ENCODE results near the gene MYO5A. TPM values are rescaled to one million over a fixed set of nuclear protein-coding genes. Genes with fewer than 3 reads are reported as not detected.
"Not testable (repeated sequence)": the region's sequence is repeated elsewhere in the genome, so short reads cannot be mapped to it uniquely, and the experiment has no call there.

Gene MYO5A
- total and polyA plus RNA-seq, 2 donors: 9.1 to 29.5 TPM

DNA sequence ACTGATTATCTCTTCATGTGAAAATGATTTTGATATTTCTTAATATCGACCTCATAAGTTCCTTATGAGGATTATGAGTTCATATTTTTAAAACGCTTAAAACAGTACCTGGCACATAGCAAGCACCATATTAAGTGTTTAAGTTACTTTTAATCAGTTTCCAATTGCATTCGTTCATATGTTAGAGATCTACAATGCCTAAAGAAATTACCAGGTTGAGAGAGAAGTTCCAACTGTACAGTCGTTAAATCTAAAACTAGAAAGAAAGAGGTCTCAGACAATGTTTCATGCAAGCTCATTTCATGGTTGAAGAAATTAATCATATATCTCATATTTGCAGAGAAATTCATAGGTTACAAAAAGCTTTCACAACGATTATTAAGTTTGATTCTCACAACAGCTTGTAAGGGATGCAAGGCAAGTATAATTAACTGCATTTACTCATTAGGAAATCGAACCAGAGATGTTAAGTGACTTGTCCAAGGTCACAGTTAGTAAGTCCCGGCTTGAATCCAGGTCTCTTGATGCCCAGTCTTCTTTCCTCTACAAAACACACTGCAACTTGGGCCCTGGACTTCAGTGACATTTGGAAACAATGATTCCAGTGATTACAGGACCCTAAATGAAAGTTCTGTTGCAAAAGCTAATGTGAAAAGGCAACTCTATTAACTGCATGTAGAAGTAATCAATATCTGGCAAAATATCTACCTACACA lies 1.3 kb downstream of the MYO5A start:
- no peaks in the 10 kb centered on the region for H3K4me1 ChIP-seq (ENCODE audit: insufficient read depth)
- no peak overlapping the region for H3K27ac ChIP-seq (ENCODE audit: low read depth)
- H3K4me3 ChIP-seq (ENCODE audit: low read depth, low read length): no peak overlapping the region
- H3K36me3 ChIP-seq (ENCODE audit: insufficient read depth): no peaks in the 10 kb centered on the region
- no peak for DNase-seq (ENCODE audit: extremely low spot score)
- 85% methylated on average over 7 of the region's 7 CpGs for WGBS

DNA sequence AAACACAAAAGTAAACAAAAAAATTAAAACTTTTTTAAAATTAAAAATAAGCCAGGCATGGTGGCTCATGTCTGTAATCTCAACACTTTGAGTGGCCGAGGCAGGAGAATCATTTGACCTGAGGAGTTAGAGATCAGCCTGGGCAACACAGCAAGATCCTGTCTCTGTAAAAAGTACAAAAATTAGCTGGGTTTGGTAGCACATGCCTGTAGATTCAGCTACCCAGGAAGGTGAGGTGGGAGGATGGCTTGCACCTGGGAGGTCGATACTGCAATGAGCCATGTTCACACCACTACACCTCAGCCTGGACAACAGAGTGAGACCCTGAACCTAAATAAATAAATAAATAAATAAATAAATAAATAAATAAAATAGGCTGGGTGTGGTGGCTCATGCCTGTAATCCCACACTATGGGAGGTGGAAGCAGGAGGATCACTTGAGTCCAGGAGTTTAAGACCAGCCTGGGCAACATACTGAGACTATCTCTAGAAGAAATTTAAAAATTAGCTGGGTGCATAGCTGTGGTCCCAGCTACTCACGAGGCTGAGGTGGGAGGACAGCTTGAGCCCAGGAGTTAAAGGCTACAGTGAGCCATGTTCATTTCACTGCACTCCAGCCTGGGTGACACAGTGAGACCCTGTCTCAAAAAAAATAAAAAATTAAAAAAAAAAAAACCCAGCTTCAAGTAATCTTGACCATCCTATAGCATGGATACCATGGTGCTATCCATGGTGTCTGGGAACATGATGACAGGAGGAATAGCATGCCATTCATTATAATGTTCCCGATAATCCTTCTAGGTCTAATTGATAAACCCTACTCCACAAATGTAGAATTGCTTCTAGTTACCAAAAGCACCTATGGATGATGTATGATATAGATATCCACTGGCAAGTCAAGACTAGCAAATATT lies 4.2 kb downstream of the MYO5A start:
- no peak overlapping the region for H3K27ac ChIP-seq (ENCODE audit: low read depth)
- DNase-seq (ENCODE audit: extremely low spot score): no peak
- H3K4me3 ChIP-seq (ENCODE audit: low read depth, low read length): no peak overlapping the region
- H3K4me1 ChIP-seq (ENCODE audit: insufficient read depth): no peaks in the 10 kb centered on the region
- H3K36me3 ChIP-seq (ENCODE audit: insufficient read depth): no peaks in the 10 kb centered on the region
- 96% methylated on average over 4 of the region's 4 CpGs for WGBS

DNA sequence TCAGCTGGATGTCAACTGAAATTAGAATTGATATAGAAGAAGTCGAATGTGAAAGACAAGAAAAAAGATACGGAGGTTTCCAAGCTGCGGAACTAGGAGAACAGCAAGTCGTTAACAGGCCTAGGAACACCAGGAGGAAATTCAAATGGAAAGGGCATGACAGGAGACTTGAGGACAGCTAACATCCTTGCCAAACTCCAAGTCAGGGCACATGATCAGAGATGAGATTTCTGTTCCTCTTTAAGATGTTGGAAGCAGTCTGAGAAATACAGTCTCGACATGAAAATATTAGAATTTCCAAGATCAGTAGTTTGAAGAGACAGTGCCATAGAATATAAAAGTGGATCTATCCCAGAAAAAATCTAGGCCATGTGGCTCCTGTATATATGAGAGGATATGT lies 5.0 kb downstream of the MYO5A start:
- 55% methylated on average over 5 of the region's 5 CpGs for WGBS
- H3K4me1 ChIP-seq (ENCODE audit: insufficient read depth): no peaks in the 10 kb centered on the region

DNA sequence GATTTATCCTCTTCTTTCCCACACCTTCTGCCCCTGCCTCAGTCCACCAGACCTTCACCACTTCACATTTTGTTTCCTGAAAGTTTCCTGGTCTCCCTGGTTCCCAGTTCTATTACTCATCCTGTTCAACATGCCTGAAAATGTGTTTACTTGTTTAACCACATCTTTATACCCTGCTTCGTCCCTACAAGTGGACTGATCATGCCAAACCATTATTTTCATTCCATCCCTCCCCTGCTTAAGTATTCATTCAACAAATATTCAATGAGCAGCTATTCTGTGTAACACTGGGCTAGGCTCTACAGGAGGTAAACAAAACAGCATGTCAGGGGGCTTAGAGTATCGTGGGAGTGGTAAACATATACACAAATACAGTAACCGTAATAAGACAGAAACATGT lies 5.5 kb downstream of the MYO5A start:
- no peaks in the 10 kb centered on the region for H3K36me3 ChIP-seq (ENCODE audit: insufficient read depth)
- DNase-seq (ENCODE audit: extremely low spot score): no peak
- no peaks in the 10 kb centered on the region for H3K4me1 ChIP-seq (ENCODE audit: insufficient read depth)
- WGBS: 48% methylated on average over 3 of the region's 3 CpGs
- H3K27ac ChIP-seq (ENCODE audit: low read depth): no peak overlapping the region
- no peak overlapping the region for H3K4me3 ChIP-seq (ENCODE audit: low read depth, low read length)

More for the DNA sequence above, 5.0 kb downstream of the MYO5A start:
- Histone ChIP-seq H3K36me3 (ENCODE audit: insufficient read depth) (no peaks in the 10 kb centered on the region), H3K27ac (ENCODE audit: low read depth) (no peak overlapping the region), H3K4me3 (ENCODE audit: low read depth, low read length) (no peak overlapping the region)
- no peak for DNase-seq (ENCODE audit: extremely low spot score)

DNA sequence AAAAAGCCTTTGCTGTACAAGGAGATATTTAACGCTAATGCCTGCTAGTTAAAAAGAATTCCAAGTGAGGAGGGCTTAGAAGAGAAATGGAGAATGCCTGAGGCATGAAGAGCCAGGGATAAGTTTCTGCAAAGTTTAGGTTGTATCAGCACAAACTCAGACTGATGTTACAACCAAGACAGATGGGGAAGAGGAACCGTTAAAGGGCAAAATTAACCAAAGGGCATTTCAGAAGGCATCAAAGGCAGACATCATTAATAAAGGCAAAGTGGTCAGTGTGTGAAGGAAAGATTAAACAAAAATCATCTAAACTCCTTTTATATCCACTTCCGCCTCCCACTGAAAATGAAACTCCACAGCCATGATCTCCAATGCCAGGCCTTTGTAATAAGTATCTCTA lies 7.0 kb downstream of the MYO5A start:
- no peak for DNase-seq (ENCODE audit: extremely low spot score)
- H3K27ac ChIP-seq (ENCODE audit: low read depth): no peak overlapping the region
- WGBS: 93% methylated on average over 3 of the region's 3 CpGs
- H3K4me1 ChIP-seq (ENCODE audit: insufficient read depth): no peaks in the 10 kb centered on the region
- no peak overlapping the region for H3K4me3 ChIP-seq (ENCODE audit: low read depth, low read length)
- H3K36me3 ChIP-seq (ENCODE audit: insufficient read depth): no peaks in the 10 kb centered on the region

DNA sequence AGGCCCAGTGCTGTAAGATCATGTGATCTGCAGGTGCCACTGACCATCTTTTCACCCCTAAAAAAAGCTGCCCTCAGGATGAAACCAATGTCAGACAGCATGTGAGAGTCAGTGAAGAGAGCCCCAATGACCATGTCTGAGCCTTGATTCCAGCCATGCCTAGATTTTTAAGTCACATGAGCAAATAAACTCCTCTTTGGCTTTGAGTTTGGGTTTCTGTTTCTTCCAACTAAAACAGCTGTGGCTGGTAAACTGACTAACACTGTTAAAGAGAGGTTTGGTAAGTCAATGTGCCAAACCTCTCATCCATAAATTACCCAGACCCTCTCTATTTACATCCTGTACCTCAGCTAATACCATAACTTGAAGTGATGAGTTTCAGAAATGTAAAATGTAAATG lies 8.3 kb downstream of the MYO5A start:
- DNase-seq (ENCODE audit: extremely low spot score): no peak
- no peaks in the 10 kb centered on the region for H3K4me1 ChIP-seq (ENCODE audit: insufficient read depth)
- H3K4me3 ChIP-seq (ENCODE audit: low read depth, low read length): no peak overlapping the region
- no peak overlapping the region for H3K27ac ChIP-seq (ENCODE audit: low read depth)
- H3K36me3 ChIP-seq (ENCODE audit: insufficient read depth): no peaks in the 10 kb centered on the region

DNA sequence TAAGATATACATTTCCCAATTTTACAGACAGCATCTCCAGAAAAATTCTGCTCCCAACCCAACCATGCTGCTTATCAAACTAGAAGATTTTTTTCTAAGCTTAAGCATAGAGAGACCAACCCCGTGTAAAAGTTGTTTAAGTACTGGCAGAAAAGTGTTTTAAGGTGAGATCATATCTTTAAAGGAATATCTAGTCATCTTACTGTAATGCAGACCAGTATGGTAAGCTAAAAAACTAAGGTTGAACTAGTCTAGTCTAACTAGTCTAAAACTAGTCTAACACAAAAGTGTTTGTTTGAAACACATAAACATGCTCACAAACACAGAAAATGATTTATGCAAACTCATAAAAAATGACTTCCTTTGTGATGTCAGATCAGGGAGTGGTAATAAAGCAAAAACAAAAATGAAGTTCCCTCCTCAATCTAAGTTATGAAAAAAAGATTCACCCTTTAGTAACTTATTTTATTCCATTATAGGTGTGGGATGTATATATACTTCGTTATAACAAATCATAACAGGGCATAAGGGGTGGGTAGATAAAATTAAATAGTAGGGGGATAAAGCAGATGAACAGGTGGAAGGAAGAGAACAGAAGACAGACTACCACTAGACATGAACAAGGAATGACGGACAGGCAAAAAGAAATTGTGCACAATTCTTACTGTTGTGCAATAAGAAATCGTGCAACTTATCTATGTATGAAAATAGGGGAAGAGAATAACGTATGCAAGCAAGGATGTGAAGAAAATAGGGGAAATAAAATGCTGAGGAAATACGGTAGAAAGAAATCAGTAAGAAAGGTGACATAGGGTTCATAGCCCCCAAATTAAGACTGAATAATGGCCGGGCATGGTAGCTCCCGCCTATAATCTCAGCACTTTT lies 10.0 kb downstream of the MYO5A start:
- WGBS: 75% methylated on average over 8 of the region's 8 CpGs

DNA sequence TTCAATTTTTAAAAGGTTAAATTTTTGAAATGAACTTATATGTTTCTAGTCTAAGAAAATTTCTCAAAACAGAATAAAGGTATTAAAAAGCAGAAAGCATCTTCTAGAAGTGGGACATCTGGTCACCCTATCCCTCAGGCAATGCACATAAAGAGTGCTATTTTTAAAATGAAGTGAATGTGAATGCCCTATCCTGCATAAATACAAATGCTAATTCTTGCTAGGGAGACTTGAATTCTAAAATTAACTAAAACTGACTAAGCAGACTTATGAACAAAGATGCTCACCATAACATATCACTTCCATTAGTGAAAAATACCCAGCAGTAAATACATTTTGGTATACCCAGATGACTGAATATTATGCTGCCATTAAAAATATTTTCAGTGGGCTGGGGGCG lies 11.7 kb downstream of the MYO5A start:
- DNase-seq (ENCODE audit: extremely low spot score): no peak
- no peaks in the 10 kb centered on the region for H3K36me3 ChIP-seq (ENCODE audit: insufficient read depth)
- H3K27ac ChIP-seq (ENCODE audit: low read depth): no peak overlapping the region
- 96% methylated on average over 1 of the region's 1 CpG for WGBS
- H3K4me1 ChIP-seq (ENCODE audit: insufficient read depth): no peaks in the 10 kb centered on the region
- H3K4me3 ChIP-seq (ENCODE audit: low read depth, low read length): no peak overlapping the region

More for the DNA sequence above, 10.0 kb downstream of the MYO5A start:
- no peaks in the 10 kb centered on the region for H3K4me1 ChIP-seq (ENCODE audit: insufficient read depth)
- H3K36me3 ChIP-seq (ENCODE audit: insufficient read depth): no peaks in the 10 kb centered on the region
- no peak for DNase-seq (ENCODE audit: extremely low spot score)
- no peak overlapping the region for H3K27ac ChIP-seq (ENCODE audit: low read depth)
- H3K4me3 ChIP-seq (ENCODE audit: low read depth, low read length): no peak overlapping the region

DNA sequence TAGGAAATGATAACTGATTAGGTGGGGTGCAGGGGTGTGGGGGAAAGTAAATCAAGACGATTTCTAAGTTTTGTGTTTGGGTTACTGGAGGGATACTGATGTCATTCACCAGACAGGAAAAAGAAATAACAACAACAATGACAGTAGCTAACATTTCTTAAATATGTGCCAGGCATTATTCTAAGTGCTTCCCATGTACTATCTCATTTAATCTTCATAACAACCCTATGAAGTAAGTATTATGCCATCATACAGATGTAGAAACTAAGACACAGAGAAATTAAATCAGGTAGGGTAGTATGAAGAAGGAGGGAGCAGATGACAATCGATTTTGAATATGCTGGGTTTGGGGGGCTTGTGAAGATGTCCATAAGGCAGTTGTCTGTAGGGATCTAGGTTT lies 13.3 kb downstream of the MYO5A start:
- no peak overlapping the region for H3K4me3 ChIP-seq (ENCODE audit: low read depth, low read length)
- H3K36me3 ChIP-seq (ENCODE audit: insufficient read depth): no peaks in the 10 kb centered on the region
- H3K27ac ChIP-seq (ENCODE audit: low read depth): no peak overlapping the region
- 82% methylated on average over 2 of the region's 2 CpGs for WGBS
- peaks cover 2% of the 10 kb centered on the region for H3K4me1 ChIP-seq (ENCODE audit: insufficient read depth)
- no peak for DNase-seq (ENCODE audit: extremely low spot score)

DNA sequence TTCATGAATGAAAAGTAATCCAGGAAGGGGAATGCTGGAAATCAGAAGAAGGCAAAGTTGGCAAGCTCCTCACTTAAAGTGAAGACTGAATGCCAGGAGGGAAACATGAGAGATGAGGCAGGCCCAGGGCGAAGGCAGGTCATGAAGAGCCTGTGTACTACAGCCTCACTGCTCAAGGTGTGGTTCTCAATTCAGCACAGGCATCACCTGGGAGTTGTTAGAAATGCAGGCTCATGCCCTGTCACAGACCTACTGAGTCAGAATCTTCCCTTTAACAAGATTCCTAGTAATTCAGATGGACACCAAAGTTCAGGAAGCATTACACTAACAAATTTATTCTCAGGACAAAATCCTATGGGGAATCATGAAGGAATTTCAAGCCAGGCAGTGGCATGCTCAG lies 14.2 kb downstream of the MYO5A start:
- H3K36me3 ChIP-seq (ENCODE audit: insufficient read depth): no peaks in the 10 kb centered on the region
- no peak for DNase-seq (ENCODE audit: extremely low spot score)
- H3K4me1 ChIP-seq (ENCODE audit: insufficient read depth): peaks cover 2% of the 10 kb centered on the region
- 96% methylated on average over 1 of the region's 1 CpG for WGBS
- H3K27ac ChIP-seq (ENCODE audit: low read depth): no peak overlapping the region
- H3K4me3 ChIP-seq (ENCODE audit: low read depth, low read length): no peak overlapping the region

DNA sequence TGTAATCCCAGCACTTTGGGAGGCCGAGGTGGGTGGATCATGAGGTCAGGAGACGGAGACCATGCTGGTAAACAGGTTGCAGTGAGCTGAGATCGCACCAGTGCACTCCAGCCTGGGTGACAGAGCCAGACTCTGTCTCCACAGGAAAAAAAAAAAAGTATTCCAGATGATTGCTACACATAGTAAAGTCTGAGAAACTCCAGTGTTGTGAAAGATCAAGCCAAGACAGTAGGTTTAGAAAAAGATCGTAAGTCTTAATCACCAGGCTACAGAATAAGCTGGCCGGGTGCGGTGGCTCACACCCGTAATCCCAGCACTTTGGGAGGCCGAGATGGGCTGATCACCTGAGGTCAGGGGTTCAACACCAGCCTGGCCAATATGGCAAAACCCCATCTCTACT lies 15.8 kb downstream of the MYO5A start:
- WGBS: 88% methylated on average over 8 of the region's 8 CpGs
- not testable (repeated sequence) for H3K4me3 ChIP-seq (ENCODE audit: low read depth, low read length); DNase-seq (ENCODE audit: extremely low spot score); H3K27ac ChIP-seq (ENCODE audit: low read depth); H3K4me1 ChIP-seq (ENCODE audit: insufficient read depth); H3K36me3 ChIP-seq (ENCODE audit: insufficient read depth)

DNA sequence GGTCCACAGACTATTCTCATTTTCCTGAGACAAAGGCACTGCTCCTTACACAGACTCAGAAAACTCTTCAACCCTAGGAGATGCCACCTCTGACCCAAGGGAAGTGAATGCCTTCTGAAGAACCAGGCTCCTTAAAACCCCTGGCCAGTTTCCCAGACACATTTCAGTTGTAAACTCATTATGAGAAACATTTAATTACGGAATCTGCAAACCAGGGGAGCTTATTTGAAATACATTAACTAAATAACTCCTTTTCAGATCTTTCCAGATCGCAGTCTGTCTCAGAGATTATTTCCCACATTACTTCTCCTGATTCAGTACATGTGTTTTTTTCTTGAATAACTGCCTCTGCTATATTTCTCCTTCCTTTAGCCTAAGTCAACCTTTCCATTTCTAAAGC lies 17.6 kb downstream of the MYO5A start:
- Histone ChIP-seq H3K4me3 (ENCODE audit: low read depth, low read length) (no peak overlapping the region), H3K27ac (ENCODE audit: low read depth) (no peak overlapping the region), H3K36me3 (ENCODE audit: insufficient read depth) (no peaks in the 10 kb centered on the region), H3K4me1 (ENCODE audit: insufficient read depth) (peaks cover 2% of the 10 kb centered on the region)
- DNase-seq (ENCODE audit: extremely low spot score): no peak
- 79% methylated on average over 2 of the region's 2 CpGs for WGBS

DNA sequence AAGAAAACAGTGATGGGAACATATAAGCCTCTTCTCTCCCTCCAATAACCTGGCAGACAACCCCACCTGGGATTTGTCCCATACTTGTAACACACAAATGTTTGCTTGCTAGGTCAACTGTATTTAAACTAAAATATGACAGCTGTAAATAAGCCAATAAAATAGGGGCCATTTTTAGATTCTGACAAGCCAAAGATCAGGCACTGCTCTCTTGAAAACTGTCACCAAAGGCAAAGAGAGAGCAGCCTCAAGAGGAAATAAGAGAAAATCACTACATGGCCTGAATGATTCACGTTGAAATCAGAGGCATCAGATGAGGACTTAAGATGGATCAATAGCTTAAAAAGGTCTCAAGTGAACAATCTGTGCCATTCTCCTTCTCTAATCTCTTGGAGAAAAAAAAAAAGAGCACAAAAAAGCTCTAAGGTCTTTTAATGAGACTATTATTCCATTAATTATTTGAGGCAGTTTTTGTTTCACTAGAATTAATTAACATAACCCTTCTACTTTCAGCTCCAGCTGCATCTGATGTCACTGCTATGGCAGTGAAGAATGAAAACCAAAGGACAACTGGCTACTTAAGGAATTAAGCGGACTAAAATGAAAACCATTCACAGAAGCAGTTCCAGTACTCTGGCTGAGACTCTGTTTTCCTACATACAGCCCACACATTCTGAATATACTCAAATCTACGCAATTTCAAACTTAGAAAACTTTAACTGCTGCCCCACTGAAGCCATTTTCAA lies 19.0 kb downstream of the MYO5A start:
- no peak overlapping the region for H3K4me3 ChIP-seq (ENCODE audit: low read depth, low read length)
- H3K27ac ChIP-seq (ENCODE audit: low read depth): no peak overlapping the region
- no peaks in the 10 kb centered on the region for H3K36me3 ChIP-seq (ENCODE audit: insufficient read depth)
- 73% methylated on average over 3 of the region's 3 CpGs for WGBS
- H3K4me1 ChIP-seq (ENCODE audit: insufficient read depth): peaks cover 2% of the 10 kb centered on the region
- DNase-seq (ENCODE audit: extremely low spot score): no peak

Measured in urinary bladder (tissue), 4 donors.